GM23248 (cell line): ENCODE results near the gene RAB35. TPM values are rescaled to one million over a fixed set of nuclear protein-coding genes. Genes with fewer than 3 reads are reported as not detected.
A peak's percentile ranks its signal among the peaks of the same experiment; 100 is the strongest.

Experiments used
- DNase-seq: peaks from one replicate; pipeline ENCODE4 v3.0.0-alpha.2; 2015
- H2AFZ ChIP-seq: fragments of 200-600 bp; sonication (generic); 2 replicates; pipeline ENCODE4 v1.6.1; 2016; ENCODE audit warnings: antibody characterized with exemption
- H3F3A ChIP-seq: fragments of 200-600 bp; sonication (generic); 2 replicates; pipeline ENCODE4 v1.6.1; 2016; ENCODE audit warnings: mild to moderate bottlenecking, antibody characterized with exemption, mixed run types; ENCODE audit not compliant: insufficient read depth
- H3K27ac ChIP-seq: fragments of 200-600 bp; sonication (generic); 2 replicates; pipeline ENCODE4 v1.5.1; 2016; ENCODE audit warnings: mild to moderate bottlenecking
- H3K27me3 ChIP-seq: fragments of 200-600 bp; sonication (generic); replicated peaks from 2 replicates; pipeline ENCODE4 v1.6.1; 2016; ENCODE audit warnings: mild to moderate bottlenecking; ENCODE audit not compliant: insufficient read depth
- H3K36me3 ChIP-seq: fragments of 200-600 bp; sonication (generic); 2 replicates; pipeline ENCODE4 v1.6.1; 2016; ENCODE audit warnings: low read depth, mild to moderate bottlenecking
- H3K4me1 ChIP-seq: fragments of 200-600 bp; sonication (generic); 2 replicates; pipeline ENCODE4 v1.6.1; 2016; ENCODE audit warnings: mild to moderate bottlenecking; ENCODE audit not compliant: insufficient read depth
- H3K4me2 ChIP-seq: fragments of 200-600 bp; sonication (generic); one replicate; pipeline ENCODE4 v1.6.1; 2016; ENCODE audit warnings: mild to moderate bottlenecking; ENCODE audit not compliant: unreplicated experiment
- H3K4me3 ChIP-seq: fragments of 200-600 bp; sonication (generic); 2 replicates; pipeline ENCODE4 v1.5.1; 2016; ENCODE audit warnings: mild to moderate bottlenecking
- H3K79me2 ChIP-seq: fragments of 200-600 bp; sonication (generic); 2 replicates; pipeline ENCODE4 v1.6.1; 2016; ENCODE audit warnings: mild to moderate bottlenecking; ENCODE audit not compliant: insufficient read depth
- H3K9ac ChIP-seq: fragments of 200-600 bp; sonication (generic); 2 replicates; pipeline ENCODE4 v1.6.1; 2016; ENCODE audit warnings: mild to moderate bottlenecking
- H3K9me2 ChIP-seq: fragments of 200-600 bp; sonication (generic); 2 replicates; pipeline ENCODE4 v1.6.1; 2016; ENCODE audit warnings: mixed run types, mild to moderate bottlenecking, moderate library complexity; ENCODE audit not compliant: insufficient read depth
- H3K9me3 ChIP-seq: fragments of 200-600 bp; sonication (generic); one replicate; pipeline ENCODE4 v1.6.1; 2017; ENCODE audit warnings: low read depth
- H4K20me1 ChIP-seq: fragments of 200-600 bp; sonication (generic); 2 replicates; pipeline ENCODE4 v1.6.0; 2016; ENCODE audit not compliant: insufficient read depth
- EZH2 ChIP-seq: fragments of 200-600 bp; sonication (generic); IDR thresholded peaks from 2 replicates; pipeline ENCODE4 v1.6.1; 2018; ENCODE audit warnings: antibody characterized with exemption, mild to moderate bottlenecking; ENCODE audit not compliant: insufficient read depth, poor library complexity, severe bottlenecking
- EZH2phosphoT487 ChIP-seq: fragments of 200-600 bp; sonication (generic); IDR thresholded peaks from 2 replicates; pipeline ENCODE4 v1.6.1; 2018; ENCODE audit warnings: antibody characterized with exemption, moderate library complexity, mild to moderate bottlenecking, low read depth; ENCODE audit not compliant: insufficient read depth
- WGBS, 2 experiments: methylation state at CpG; one replicate each; pipeline ENCODE4 v1.1.6; 2015 to 2017; ENCODE audit warnings: low lambda C conversion rate in 2 of 2, low coverage in 1 of 2; ENCODE audit errors: missing lambda C conversion rate in 2 of 2; 5-methylcytosine and 5-hydroxymethylcytosine counted together
- in situ Hi-C: fragments of 300-500 bp; cut with MboI; formaldehyde crosslinking; loops from 2 replicates; pipeline ENCODE4 v1.15.0; 2020
- polyA plus RNA-seq: library from polyadenylated mRNA; unstranded; fragments of >200 nt; fragmentation: Nextera tagmentation; extraction: Ambion mirVana; gene quantifications from 2 replicates; pipeline ENCODE4 v1.2.1, GENCODE V29; 2016
- total RNA-seq: library from RNA; depleted of rRNA; stranded (reverse); fragments of >200 nt; shearing (Covaris generic); gene quantifications from 2 replicates; pipeline ENCODE4 v1.2.3, GENCODE V29; 2014

The RAB35 gene
- total and polyA plus RNA-seq, 2 experiments from 2014 or later, result 28.7 to 37.1 TPM

- Histone ChIP-seq H4K20me1 (no peaks in the 10 kb centered on the region), H3K27ac (no peak overlapping the region), H3K9me3 (no peaks in the 10 kb centered on the region), H3K9ac (no peak overlapping the region), H3K4me1 (no peaks in the 10 kb centered on the region), H3F3A (no peaks in the 10 kb centered on the region), H3K27me3 (no peaks in the 10 kb centered on the region), H2AFZ (no peak overlapping the region), H3K36me3 (peaks cover 5% of the 10 kb centered on the region; the same call in 1 of the 2 replicates), H3K4me3 (no peak overlapping the region), H3K9me2 (no peaks in the 10 kb centered on the region), H3K79me2 (peaks cover 87% of the 10 kb centered on the region), H3K4me2 (no peak overlapping the region)
- no peak for TF ChIP-seq EZH2
- TF ChIP-seq EZH2phosphoT487, result no peak
- 85 to 88% methylated on average over 12 to 13 of the region's 13 CpGs for WGBS, 2 experiments
- DNase-seq, result no peak
- in situ Hi-C loops, result no loop called here
Measured at GRCh38 chr12:120101617-120102016, 14.9 kb downstream of the RAB35 start.

- Histone ChIP-seq H2AFZ (no peak overlapping the region), H3K27ac (no peak overlapping the region), H3K4me3 (no peak overlapping the region), H3K9me3 (no peaks in the 10 kb centered on the region), H3F3A (no peaks in the 10 kb centered on the region), H4K20me1 (no peaks in the 10 kb centered on the region), H3K36me3 (peaks cover 5% of the 10 kb centered on the region; the same call in 1 of the 2 replicates), H3K79me2 (peaks cover 82% of the 10 kb centered on the region), H3K9me2 (no peaks in the 10 kb centered on the region), H3K27me3 (no peaks in the 10 kb centered on the region), H3K9ac (no peak overlapping the region), H3K4me2 (no peak overlapping the region), H3K4me1 (no peaks in the 10 kb centered on the region)
- no peak for TF ChIP-seq EZH2
- TF ChIP-seq EZH2phosphoT487, result no peak
- in situ Hi-C loops, result no loop called here
- DNase-seq, result no peak
- WGBS, 2 experiments, result 64 to 76% methylated on average over 11 of the region's 11 CpGs
Measured at GRCh38 chr12:120101182-120101581, 15.4 kb downstream of the RAB35 start.

GRCh38 chr12:120100630-120101029 is 15.9 kb downstream of the RAB35 start:
- no peak overlapping the region for H3K4me2 ChIP-seq
- no peaks in the 10 kb centered on the region for H3K27me3 ChIP-seq
- H3K79me2 ChIP-seq, result peaks cover 77% of the 10 kb centered on the region
- TF ChIP-seq EZH2 (no peak), EZH2phosphoT487 (no peak)
- no peak overlapping the region for H3K4me3 ChIP-seq
- H3K4me1 ChIP-seq, result no peaks in the 10 kb centered on the region
- peaks cover 5% of the 10 kb centered on the region; the same call in 1 of the 2 replicates for H3K36me3 ChIP-seq
- peak; percentile 73 for DNase-seq
- H3K9me2 ChIP-seq, result no peaks in the 10 kb centered on the region
- no peak overlapping the region for H3K9ac ChIP-seq
- WGBS, 2 experiments, result 41 to 45% methylated on average over 20 to 21 of the region's 21 CpGs
- in situ Hi-C loops, result no loop called here
- no peak overlapping the region for H3K27ac ChIP-seq
- no peaks in the 10 kb centered on the region for H3F3A ChIP-seq
- no peaks in the 10 kb centered on the region for H3K9me3 ChIP-seq
- H4K20me1 ChIP-seq, result no peaks in the 10 kb centered on the region
- no peak overlapping the region for H2AFZ ChIP-seq

- in situ Hi-C loops, result no loop called here
- Histone ChIP-seq H3K4me1 (no peaks in the 10 kb centered on the region), H3K27me3 (no peaks in the 10 kb centered on the region), H3K79me2 (peaks cover 68% of the 10 kb centered on the region), H3K4me3 (no peak overlapping the region), H3K36me3 (peaks cover 5% of the 10 kb centered on the region; the same call in 1 of the 2 replicates), H3F3A (no peaks in the 10 kb centered on the region), H3K9me2 (no peaks in the 10 kb centered on the region), H3K27ac (no peak overlapping the region), H3K4me2 (no peak overlapping the region), H4K20me1 (no peaks in the 10 kb centered on the region), H3K9ac (no peak overlapping the region), H3K9me3 (no peaks in the 10 kb centered on the region), H2AFZ (no peak overlapping the region)
- no peak for TF ChIP-seq EZH2
- TF ChIP-seq EZH2phosphoT487, result no peak
- no peak for DNase-seq
- 88 to 94% methylated on average over 10 to 11 of the region's 11 CpGs for WGBS, 2 experiments
Measured at GRCh38 chr12:120099738-120100137, 16.8 kb downstream of the RAB35 start.
